SK-N-MC (cell line): ENCODE data around the gene BEAN1.

ENCODE experiments used
- EZH2 ChIP-seq: fragments of 200-600 bp; sonication (generic); IDR thresholded peaks from one replicate; pipeline ENCODE4 v1.6.1; 2017; ENCODE audit warnings: antibody characterized with exemption
- POLR2AphosphoS5 ChIP-seq: IDR thresholded peaks from 2 replicates; pipeline ENCODE4 v1.6.1; 2012; ENCODE audit warnings: mild to moderate bottlenecking, low read depth, low read length, borderline replicate concordance

DNA sequence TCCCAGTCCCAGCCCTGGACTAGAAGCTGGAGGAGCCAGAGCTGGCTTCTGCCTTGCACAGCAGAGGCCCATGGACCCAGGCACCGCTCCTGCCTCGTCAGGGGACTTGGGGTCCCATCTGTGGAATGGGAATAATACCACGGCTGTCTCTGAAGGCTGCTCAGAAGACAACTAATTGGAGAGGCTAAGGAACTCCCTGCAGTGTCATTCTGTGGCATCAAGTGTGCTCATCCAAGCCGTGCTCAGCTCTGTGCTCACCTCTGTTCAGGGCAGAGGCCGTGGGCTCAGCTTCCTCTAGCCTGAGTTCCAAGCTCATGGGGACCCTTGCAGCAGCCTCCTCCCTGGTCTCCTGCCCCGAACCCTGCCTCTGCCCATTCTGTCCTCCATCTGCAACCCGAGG is 31.8 kb downstream of the BEAN1 start:
- no peak for TF ChIP-seq POLR2AphosphoS5
- no peak for TF ChIP-seq EZH2
